ENCODE data around the gene EHBP1.

Gene EHBP1

GRCh38 chr2:62895632-62896009, 190.1 kb downstream of the EHBP1 start:
- no peak for DNase-seq

- no peak for DNase-seq
Measured at GRCh38 chr2:62897187-62897827, 191.8 kb downstream of the EHBP1 start.

GRCh38 chr2:62904344-62904743, 198.8 kb downstream of the EHBP1 start:
- DNase-seq = no peak

- no peak for DNase-seq
Measured at GRCh38 chr2:62908145-62908544, 202.6 kb downstream of the EHBP1 start.

- no peak for DNase-seq
Measured at GRCh38 chr2:62913311-62913710, 207.8 kb downstream of the EHBP1 start.

GRCh38 chr2:62919041-62919440, 213.5 kb downstream of the EHBP1 start:
- DNase-seq = no peak

GRCh38 chr2:62920070-62920469, 214.6 kb downstream of the EHBP1 start:
- DNase-seq = no peak

- no peak for DNase-seq
Measured at GRCh38 chr2:62923242-62923641, 217.7 kb downstream of the EHBP1 start.

- DNase-seq = no peak
Measured at GRCh38 chr2:62923881-62924280, 218.4 kb downstream of the EHBP1 start.

GRCh38 chr2:62928015-62928414, 222.5 kb downstream of the EHBP1 start:
- no peak for DNase-seq

- no peak for DNase-seq
Measured at GRCh38 chr2:62931536-62931935, 226.0 kb downstream of the EHBP1 start.

- DNase-seq = no peak
Measured at GRCh38 chr2:62933398-62933917, 227.9 kb downstream of the EHBP1 start.

- DNase-seq = no peak
Measured at GRCh38 chr2:62934517-62934916, 229.0 kb downstream of the EHBP1 start.

- DNase-seq = no peak
Measured at GRCh38 chr2:62938126-62938525, 232.6 kb downstream of the EHBP1 start.

- no peak for DNase-seq
Measured at GRCh38 chr2:62939735-62940491, 234.4 kb downstream of the EHBP1 start.

GRCh38 chr2:62940697-62941096, 235.2 kb downstream of the EHBP1 start:
- DNase-seq = no peak

GRCh38 chr2:62941413-62941812, 235.9 kb downstream of the EHBP1 start:
- DNase-seq = no peak

GRCh38 chr2:62944362-62944761, 238.8 kb downstream of the EHBP1 start:
- no peak for DNase-seq

GRCh38 chr2:62947403-62947802, 241.9 kb downstream of the EHBP1 start:
- no peak for DNase-seq

- no peak for DNase-seq
Measured at GRCh38 chr2:62956651-62957050, 251.1 kb downstream of the EHBP1 start.

- DNase-seq = no peak
Measured at GRCh38 chr2:62958206-62958605, 252.7 kb downstream of the EHBP1 start.

- DNase-seq = no peak
Measured at GRCh38 chr2:62964050-62964449, 258.5 kb downstream of the EHBP1 start.

- no peak for DNase-seq
Measured at GRCh38 chr2:62964671-62965070, 259.2 kb downstream of the EHBP1 start.

- DNase-seq = no peak
Measured at GRCh38 chr2:62966991-62967390, 261.5 kb downstream of the EHBP1 start.

GRCh38 chr2:62968168-62968567, 262.7 kb downstream of the EHBP1 start:
- no peak for DNase-seq
